ENCODE measurements around the gene MS4A6E.

GRCh38 chr11:60336767-60337391 lies 9.8 kb downstream of the MS4A6E start:
- TF ChIP-seq CTCF (IDR thresholded peaks at IDR 0.05) (no peak), POLR2A (IDR thresholded peaks at IDR 0.05) (no peak)

All from ovary (tissue), 3 donors.